Epithelial cell of proximal tubule (primary cell): ENCODE data around the gene RMND1. TPM values are rescaled to one million over a fixed set of nuclear protein-coding genes. Genes with fewer than 3 reads are reported as not detected.

Experiments
- DNase-seq: peaks from one replicate; pipeline ENCODE4 v3.0.0-alpha.2; 2011; ENCODE audit warnings: low read depth
- H3K4me3 ChIP-seq: 2 replicates; pipeline ENCODE4 v1.5.1; 2011; ENCODE audit warnings: low read depth, mild to moderate bottlenecking, low read length
- total RNA-seq: library from RNA; depleted of rRNA; stranded (reverse); fragments of >200 nt; gene quantifications from 2 replicates; pipeline ENCODE4 v1.2.3, GENCODE V29; 2015
- TF ChIP-seq, protein P1 (sequence below): conservative IDR thresholded peaks from 2 replicates; pipeline ENCODE4 v1.5.1; 2012; ENCODE audit warnings: low read depth, mild to moderate bottlenecking, low read length

The RMND1 gene
- total RNA-seq, 1 donor from 2014 or later: 24.7 TPM

DNA sequence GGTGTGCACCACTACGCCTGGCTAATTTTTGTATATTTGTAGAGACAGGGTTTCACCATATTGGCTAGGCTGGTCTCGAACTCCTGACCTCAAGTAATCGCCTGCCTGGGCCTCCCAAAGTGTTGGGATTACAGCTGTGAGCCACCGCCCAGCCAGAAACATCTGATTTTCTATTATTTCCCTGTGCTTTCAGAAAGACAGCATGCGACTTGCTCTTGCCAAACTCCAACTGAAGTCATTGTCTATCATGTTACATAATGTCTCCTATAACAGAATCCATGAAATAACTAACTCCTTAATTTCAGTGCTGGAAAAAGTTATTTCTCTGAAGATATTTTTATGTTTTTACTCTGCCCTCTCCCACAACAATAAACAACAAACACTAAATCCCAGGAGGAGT lies 8.5 kb downstream of the RMND1 start:
- TF ChIP-seq, protein P1, sequence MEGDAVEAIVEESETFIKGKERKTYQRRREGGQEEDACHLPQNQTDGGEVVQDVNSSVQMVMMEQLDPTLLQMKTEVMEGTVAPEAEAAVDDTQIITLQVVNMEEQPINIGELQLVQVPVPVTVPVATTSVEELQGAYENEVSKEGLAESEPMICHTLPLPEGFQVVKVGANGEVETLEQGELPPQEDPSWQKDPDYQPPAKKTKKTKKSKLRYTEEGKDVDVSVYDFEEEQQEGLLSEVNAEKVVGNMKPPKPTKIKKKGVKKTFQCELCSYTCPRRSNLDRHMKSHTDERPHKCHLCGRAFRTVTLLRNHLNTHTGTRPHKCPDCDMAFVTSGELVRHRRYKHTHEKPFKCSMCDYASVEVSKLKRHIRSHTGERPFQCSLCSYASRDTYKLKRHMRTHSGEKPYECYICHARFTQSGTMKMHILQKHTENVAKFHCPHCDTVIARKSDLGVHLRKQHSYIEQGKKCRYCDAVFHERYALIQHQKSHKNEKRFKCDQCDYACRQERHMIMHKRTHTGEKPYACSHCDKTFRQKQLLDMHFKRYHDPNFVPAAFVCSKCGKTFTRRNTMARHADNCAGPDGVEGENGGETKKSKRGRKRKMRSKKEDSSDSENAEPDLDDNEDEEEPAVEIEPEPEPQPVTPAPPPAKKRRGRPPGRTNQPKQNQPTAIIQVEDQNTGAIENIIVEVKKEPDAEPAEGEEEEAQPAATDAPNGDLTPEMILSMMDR: no peak
- no peak for DNase-seq
- H3K4me3 ChIP-seq: no peak overlapping the region

DNA sequence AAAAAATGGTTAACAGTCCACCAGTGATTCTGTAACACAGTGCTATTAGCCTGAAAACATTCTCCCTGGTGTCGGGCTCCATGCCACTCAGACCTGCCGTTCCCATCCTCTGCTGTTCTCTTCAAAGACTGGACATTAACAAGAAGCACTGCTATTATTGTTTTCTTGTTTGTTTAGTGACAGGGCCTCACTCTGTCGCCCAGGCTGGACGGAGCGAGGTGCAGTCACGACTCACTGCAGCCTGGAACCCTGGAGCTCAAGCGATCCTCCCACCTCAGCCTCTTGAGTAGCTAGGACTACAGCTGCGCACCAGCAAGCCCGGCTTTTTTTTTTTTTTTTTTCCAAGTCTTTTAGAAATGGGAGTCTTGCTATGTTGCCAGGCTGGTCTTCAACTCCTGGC lies 9.6 kb downstream of the RMND1 start:
- H3K4me3 ChIP-seq: no peak overlapping the region
- no peak for DNase-seq
- TF ChIP-seq, protein P1: no peak

DNA sequence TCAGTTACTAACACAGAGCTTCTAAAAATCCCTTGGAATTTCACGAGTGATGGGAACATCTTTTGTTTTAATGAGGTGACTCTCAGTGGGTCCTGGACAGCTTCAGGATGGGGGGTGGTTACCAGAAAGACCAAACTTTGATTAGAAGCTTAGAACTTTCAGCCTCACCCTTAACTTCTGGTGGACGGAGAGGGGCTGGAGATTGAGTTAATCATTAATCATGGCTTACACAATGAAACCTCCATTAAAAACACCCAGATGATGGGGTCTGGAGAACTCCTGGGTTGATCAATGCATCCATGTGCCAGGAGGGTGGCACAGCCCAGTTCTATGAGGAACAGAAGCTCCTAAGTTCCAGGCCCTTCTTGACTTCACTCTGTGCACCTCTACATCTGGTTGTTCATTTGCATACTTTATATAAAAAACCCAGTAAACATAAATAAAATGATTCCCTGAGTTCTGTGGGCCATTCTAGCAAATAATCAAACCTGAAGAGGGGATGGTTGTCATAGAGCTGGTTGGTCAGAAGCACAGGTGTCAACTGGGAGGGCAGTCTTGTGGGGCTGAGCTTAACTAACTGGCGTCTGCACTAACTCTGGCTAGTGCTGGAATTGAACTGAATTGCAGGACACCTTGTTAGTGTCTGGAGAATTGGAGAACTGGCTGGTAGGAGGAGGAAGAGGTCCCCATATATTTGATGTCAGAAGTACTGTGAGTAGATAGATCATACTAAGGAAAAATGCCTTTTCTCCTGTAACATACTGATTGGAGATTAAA lies 10.3 kb downstream of the RMND1 start:
- TF ChIP-seq, protein P1: no peak
- H3K4me3 ChIP-seq: no peak overlapping the region
- no peak for DNase-seq

DNA sequence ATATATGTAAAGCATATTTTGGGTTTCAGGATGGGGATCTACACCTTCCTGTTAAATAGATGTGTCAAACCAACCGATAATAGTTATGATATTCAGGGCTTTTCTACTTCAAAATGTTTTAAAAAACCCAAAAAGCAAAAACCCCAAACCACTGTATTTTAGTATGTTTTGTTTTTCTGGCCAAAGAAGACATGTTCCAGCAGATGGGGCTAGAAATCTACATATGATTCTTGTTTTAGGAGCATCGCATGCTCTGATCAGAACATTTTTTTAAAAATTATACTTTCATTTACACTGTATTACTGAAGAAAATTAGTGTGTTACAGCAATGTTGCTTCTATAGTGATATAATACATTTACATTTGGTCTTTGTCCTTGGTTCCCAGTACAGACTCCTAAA lies 11.0 kb downstream of the RMND1 start:
- TF ChIP-seq, protein P1: peak; percentile 55
- DNase-seq: no peak

DNA sequence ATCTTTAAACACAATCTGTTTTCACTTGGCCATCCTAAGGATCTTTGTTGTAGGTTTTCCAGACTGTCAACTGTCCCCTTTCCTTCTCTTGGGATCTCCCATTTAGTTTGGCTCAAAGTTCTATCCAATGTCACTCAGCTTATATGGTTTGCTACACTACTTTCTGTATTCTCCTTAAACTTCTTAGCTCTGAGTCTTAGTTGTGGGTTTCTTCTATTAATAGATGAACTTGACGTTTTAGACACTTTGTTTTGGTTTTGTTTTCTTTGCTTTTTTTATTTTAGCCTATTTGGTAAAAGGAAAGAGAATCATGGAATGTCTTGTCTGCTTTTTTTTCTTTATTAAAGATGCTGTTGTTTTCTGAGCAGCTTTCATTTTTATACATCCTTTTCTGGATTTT lies 11.4 kb downstream of the RMND1 start:
- TF ChIP-seq, protein P1: no peak
- no peak for DNase-seq
- no peak overlapping the region for H3K4me3 ChIP-seq

More for the DNA sequence above, 11.0 kb downstream of the RMND1 start:
- H3K4me3 ChIP-seq: no peak overlapping the region

DNA sequence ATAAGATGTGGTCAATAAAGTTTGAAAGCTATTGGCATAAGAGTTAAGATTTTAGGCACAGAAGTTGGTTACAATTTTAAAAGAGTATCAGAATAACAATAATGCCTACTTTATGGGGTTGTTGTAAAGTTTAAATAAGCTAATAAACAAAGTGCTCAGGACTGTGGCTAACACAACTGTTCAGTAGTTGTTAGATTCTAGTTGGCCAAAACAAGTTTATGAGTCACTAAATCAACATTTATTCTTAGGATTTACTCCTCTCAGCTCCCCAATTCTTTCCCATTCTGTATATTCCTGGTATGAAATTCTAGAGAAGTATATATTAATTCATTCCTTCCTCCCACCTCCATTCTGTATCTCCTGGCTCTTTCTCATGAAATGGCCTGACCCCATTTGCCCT lies 14.5 kb downstream of the RMND1 start:
- H3K4me3 ChIP-seq: no peak overlapping the region
- TF ChIP-seq, protein P1: no peak
- DNase-seq: no peak

DNA sequence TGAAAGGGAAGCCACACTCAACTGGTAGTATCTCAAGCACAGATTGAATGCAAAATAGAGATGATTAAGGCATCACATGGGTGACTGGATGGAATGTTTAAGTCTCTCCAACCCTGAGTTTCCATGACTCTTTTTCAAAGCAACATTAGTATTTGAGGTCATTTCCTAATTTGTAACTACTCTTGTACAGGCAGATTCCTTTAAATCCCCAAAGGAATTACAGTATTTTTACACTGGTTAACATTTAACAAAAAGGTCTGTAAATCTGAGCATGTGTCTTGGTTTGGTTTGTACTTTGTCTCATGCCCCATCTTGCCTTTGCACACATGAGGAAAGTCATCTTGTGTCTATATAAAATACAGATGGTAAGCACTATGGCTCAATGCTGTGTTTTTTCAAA lies 15.1 kb downstream of the RMND1 start:
- peak; percentile 89 for DNase-seq

More for the DNA sequence above, 15.1 kb downstream of the RMND1 start:
- H3K4me3 ChIP-seq: no peak overlapping the region
- TF ChIP-seq, protein P1: no peak
